Measurements from ENCODE around the gene NACC1.
A peak's percentile ranks its signal among the peaks of the same experiment; 100 is the strongest.

NACC1 gene

GRCh38 chr19:13118424-13119193 lies 545 bp downstream of the NACC1 start:
- TF ChIP-seq, protein P1, sequence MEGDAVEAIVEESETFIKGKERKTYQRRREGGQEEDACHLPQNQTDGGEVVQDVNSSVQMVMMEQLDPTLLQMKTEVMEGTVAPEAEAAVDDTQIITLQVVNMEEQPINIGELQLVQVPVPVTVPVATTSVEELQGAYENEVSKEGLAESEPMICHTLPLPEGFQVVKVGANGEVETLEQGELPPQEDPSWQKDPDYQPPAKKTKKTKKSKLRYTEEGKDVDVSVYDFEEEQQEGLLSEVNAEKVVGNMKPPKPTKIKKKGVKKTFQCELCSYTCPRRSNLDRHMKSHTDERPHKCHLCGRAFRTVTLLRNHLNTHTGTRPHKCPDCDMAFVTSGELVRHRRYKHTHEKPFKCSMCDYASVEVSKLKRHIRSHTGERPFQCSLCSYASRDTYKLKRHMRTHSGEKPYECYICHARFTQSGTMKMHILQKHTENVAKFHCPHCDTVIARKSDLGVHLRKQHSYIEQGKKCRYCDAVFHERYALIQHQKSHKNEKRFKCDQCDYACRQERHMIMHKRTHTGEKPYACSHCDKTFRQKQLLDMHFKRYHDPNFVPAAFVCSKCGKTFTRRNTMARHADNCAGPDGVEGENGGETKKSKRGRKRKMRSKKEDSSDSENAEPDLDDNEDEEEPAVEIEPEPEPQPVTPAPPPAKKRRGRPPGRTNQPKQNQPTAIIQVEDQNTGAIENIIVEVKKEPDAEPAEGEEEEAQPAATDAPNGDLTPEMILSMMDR (IDR thresholded peaks at IDR 0.05; ENCODE audit: extremely low read depth, missing control alignments) = no peak
- DNase-seq (ENCODE audit: low spot score) = peak; percentile 80

GRCh38 chr19:13119627-13120026 lies 1.6 kb downstream of the NACC1 start:
- TF ChIP-seq, protein P1 (IDR thresholded peaks at IDR 0.05; ENCODE audit: extremely low read depth, missing control alignments) = no peak
- DNase-seq (ENCODE audit: low spot score) = no peak

GRCh38 chr19:13120031-13120430 lies 2.0 kb downstream of the NACC1 start:
- no peak for DNase-seq (ENCODE audit: low spot score)
- TF ChIP-seq, protein P1 (IDR thresholded peaks at IDR 0.05; ENCODE audit: extremely low read depth, missing control alignments) = no peak

GRCh38 chr19:13120817-13121216 lies 2.8 kb downstream of the NACC1 start:
- DNase-seq (ENCODE audit: low spot score) = no peak
- TF ChIP-seq, protein P1 (IDR thresholded peaks at IDR 0.05; ENCODE audit: extremely low read depth, missing control alignments) = no peak

- DNase-seq (ENCODE audit: low spot score) = no peak
- TF ChIP-seq, protein P1 (IDR thresholded peaks at IDR 0.05; ENCODE audit: extremely low read depth, missing control alignments) = no peak
Observed at GRCh38 chr19:13121551-13122274, 3.6 kb downstream of the NACC1 start.

DNA sequence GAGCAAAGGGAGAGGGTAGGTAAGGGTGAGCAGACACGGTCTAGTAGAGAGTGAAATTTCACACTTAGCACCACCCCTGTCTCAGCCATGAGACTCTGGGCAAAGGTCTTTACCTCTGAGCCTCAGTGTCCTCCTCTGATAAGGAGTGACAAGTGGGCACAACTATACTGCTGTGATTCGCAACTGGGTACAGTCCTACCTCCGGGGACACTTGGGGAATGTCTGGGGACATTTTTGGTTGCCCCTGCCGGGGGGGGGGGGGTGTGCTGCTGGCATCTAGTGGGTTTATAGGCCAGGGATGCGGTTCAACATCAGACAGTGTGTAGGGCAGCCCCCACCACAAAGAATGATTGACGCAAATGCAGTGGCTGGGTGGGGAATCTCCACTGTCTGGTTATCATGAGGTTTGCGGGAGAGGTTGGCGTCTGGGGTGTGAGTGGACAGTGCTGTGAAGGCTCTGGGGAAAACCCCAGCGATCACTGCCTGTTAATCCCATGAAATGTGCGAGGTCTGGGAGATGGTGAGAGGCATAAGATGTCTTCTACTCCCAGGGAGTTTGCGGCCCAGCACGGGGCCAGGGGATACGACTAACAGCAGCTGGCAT lies 4.3 kb downstream of the NACC1 start:
- TF ChIP-seq, protein P1 (IDR thresholded peaks at IDR 0.05; ENCODE audit: extremely low read depth, missing control alignments) = no peak

More for the DNA sequence above, 4.3 kb downstream of the NACC1 start:
- no peak for DNase-seq (ENCODE audit: low spot score)
